ENCODE results near the gene ZFP36L1.

GRCh38 chr14:68817506-68818212, 24.8 kb upstream of the ZFP36L1 start:
- TF ChIP-seq POLR2A (IDR thresholded peaks at IDR 0.05) (no peak), CTCF (IDR thresholded peaks at IDR 0.05) (no peak), EP300 (IDR thresholded peaks at IDR 0.05; ENCODE audit: low read depth) (no peak), POLR2AphosphoS5 (IDR thresholded peaks at IDR 0.05) (no peak)
